OCI-LY1 (cell line): Measurements from ENCODE around the gene LAMTOR4.

Experiments used
- EZH2 ChIP-seq: fragments of 200-600 bp; sonication (generic), shearing (Covaris generic); IDR thresholded peaks from 2 replicates; pipeline ENCODE4 v1.8.0; 2017; ENCODE audit warnings: borderline replicate concordance, mixed run types, mild to moderate bottlenecking, antibody characterized with exemption, low read length, moderate library complexity, mixed read lengths
- TF ChIP-seq, protein P1 (sequence below): fragments of 200-600 bp; sonication (generic), shearing (Covaris generic); IDR thresholded peaks from 2 replicates; pipeline ENCODE4 v1.5.1; 2017; ENCODE audit warnings: mild to moderate bottlenecking, antibody characterized with exemption, low read length, moderate library complexity, mixed read lengths

- TF ChIP-seq, protein P1, sequence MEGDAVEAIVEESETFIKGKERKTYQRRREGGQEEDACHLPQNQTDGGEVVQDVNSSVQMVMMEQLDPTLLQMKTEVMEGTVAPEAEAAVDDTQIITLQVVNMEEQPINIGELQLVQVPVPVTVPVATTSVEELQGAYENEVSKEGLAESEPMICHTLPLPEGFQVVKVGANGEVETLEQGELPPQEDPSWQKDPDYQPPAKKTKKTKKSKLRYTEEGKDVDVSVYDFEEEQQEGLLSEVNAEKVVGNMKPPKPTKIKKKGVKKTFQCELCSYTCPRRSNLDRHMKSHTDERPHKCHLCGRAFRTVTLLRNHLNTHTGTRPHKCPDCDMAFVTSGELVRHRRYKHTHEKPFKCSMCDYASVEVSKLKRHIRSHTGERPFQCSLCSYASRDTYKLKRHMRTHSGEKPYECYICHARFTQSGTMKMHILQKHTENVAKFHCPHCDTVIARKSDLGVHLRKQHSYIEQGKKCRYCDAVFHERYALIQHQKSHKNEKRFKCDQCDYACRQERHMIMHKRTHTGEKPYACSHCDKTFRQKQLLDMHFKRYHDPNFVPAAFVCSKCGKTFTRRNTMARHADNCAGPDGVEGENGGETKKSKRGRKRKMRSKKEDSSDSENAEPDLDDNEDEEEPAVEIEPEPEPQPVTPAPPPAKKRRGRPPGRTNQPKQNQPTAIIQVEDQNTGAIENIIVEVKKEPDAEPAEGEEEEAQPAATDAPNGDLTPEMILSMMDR, result no peak
- TF ChIP-seq EZH2, result no peak
These were observed 52.0 kb downstream of the LAMTOR4 start for GRCh38 chr7:100200693-100201092.
